Smooth muscle cell (in vitro differentiated cells): ENCODE results near the gene ITGBL1. TPM values are rescaled to one million over a fixed set of nuclear protein-coding genes. Genes with fewer than 3 reads are reported as not detected.

Experiments used
- DNase-seq: peaks from one replicate; lab custom pipeline; 2025; ENCODE audit not compliant: unreplicated experiment; lab: John Stamatoyannopoulos, UW
- H2AFZ ChIP-seq: fragments of 200-600 bp; sonication (generic); 2 replicates; pipeline ENCODE4 v1.6.0; 2016; ENCODE audit warnings: antibody characterized with exemption, low read depth, mild to moderate bottlenecking
- H3F3A ChIP-seq: fragments of 200-600 bp; sonication (generic); 2 replicates; pipeline ENCODE4 v1.6.0; 2017; ENCODE audit warnings: antibody characterized with exemption, low read depth
- H3K27ac ChIP-seq: fragments of 200-600 bp; sonication (generic); 2 replicates; pipeline ENCODE4 v1.5.1; 2016; ENCODE audit warnings: low read depth, mild to moderate bottlenecking
- H3K27me3 ChIP-seq: fragments of 200-600 bp; sonication (generic); 2 replicates; pipeline ENCODE4 v1.6.1; 2016; ENCODE audit warnings: low read depth, mild to moderate bottlenecking
- H3K36me3 ChIP-seq: fragments of 200-600 bp; sonication (generic); 2 replicates; pipeline ENCODE4 v1.5.1; 2016; ENCODE audit warnings: low read depth
- H3K4me1 ChIP-seq: fragments of 200-600 bp; sonication (generic); 2 replicates; pipeline ENCODE4 v1.5.1; 2016; ENCODE audit warnings: low read depth
- H3K4me2 ChIP-seq: fragments of 200-600 bp; sonication (generic); 2 replicates; pipeline ENCODE4 v1.6.0; 2016; ENCODE audit warnings: mild to moderate bottlenecking
- H3K4me3 ChIP-seq: fragments of 200-600 bp; sonication (generic); 2 replicates; pipeline ENCODE4 v1.5.1; 2016; ENCODE audit warnings: mild to moderate bottlenecking
- H3K79me2 ChIP-seq: fragments of 200-600 bp; sonication (generic); 2 replicates; pipeline ENCODE4 v1.6.0; 2016; ENCODE audit warnings: low read depth, mild to moderate bottlenecking
- H3K9ac ChIP-seq: fragments of 200-600 bp; sonication (generic); 2 replicates; pipeline ENCODE4 v1.6.0; 2016; ENCODE audit warnings: low read depth
- H3K9me3 ChIP-seq: fragments of 200-600 bp; sonication (generic); replicated peaks from 2 replicates; pipeline ENCODE4 v1.5.1; 2016; ENCODE audit warnings: low read depth
- H4K20me1 ChIP-seq: fragments of 200-600 bp; sonication (generic); 2 replicates; pipeline ENCODE4 v1.6.0; 2016; ENCODE audit warnings: low read depth
- CTCF ChIP-seq: fragments of 200-600 bp; sonication (generic); IDR thresholded peaks from 2 replicates; pipeline ENCODE4 v1.5.1; 2017; ENCODE audit warnings: borderline replicate concordance, mild to moderate bottlenecking, antibody characterized with exemption; ENCODE audit not compliant: insufficient read depth, poor library complexity, severe bottlenecking
- WGBS: methylation state at CpG from one replicate; pipeline ENCODE4 v1.1.7; 2016; ENCODE audit warnings: low lambda C conversion rate; 5-methylcytosine and 5-hydroxymethylcytosine counted together
- polyA plus RNA-seq: library from polyadenylated mRNA; unstranded; fragments of >200 nt; fragmentation: Nextera tagmentation; extraction: Ambion mirVana; gene quantifications from 2 replicates; pipeline ENCODE4 v1.2.1, GENCODE V29; 2016
- total RNA-seq: library from RNA; depleted of rRNA; stranded (reverse); fragments of >200 nt; gene quantifications from 2 replicates; pipeline ENCODE4 v1.2.3, GENCODE V29; 2014

The ITGBL1 gene
- total and polyA plus RNA-seq, 2 experiments from 2014 or later = 0.29 TPM; not detected in 1

- H3F3A ChIP-seq = no peaks in the 10 kb centered on the region
- H3K4me3 ChIP-seq = no peak overlapping the region
- H3K4me1 ChIP-seq = no peaks in the 10 kb centered on the region
- H4K20me1 ChIP-seq = no peaks in the 10 kb centered on the region
- TF ChIP-seq CTCF = no peak
- no peaks in the 10 kb centered on the region for H3K9me3 ChIP-seq
- WGBS = 92% methylated on average over 4 of the region's 4 CpGs
- no peak overlapping the region for H2AFZ ChIP-seq
- no peak for DNase-seq
- no peaks in the 10 kb centered on the region for H3K36me3 ChIP-seq
- no peak overlapping the region for H3K27ac ChIP-seq
- no peak overlapping the region for H3K9ac ChIP-seq
- no peaks in the 10 kb centered on the region for H3K27me3 ChIP-seq
- no peaks in the 10 kb centered on the region for H3K79me2 ChIP-seq
- no peak overlapping the region for H3K4me2 ChIP-seq
These were observed 221.1 kb downstream of the ITGBL1 start for GRCh38 chr13:101673360-101674105.

GRCh38 chr13:101681834-101682233 lies 229.4 kb downstream of the ITGBL1 start:
- Histone ChIP-seq H3K9me3 (no peaks in the 10 kb centered on the region), H3K4me3 (no peak overlapping the region), H3K4me1 (no peaks in the 10 kb centered on the region), H3K36me3 (no peaks in the 10 kb centered on the region), H2AFZ (no peak overlapping the region), H3K27ac (no peak overlapping the region), H3F3A (no peaks in the 10 kb centered on the region), H3K4me2 (no peak overlapping the region), H3K9ac (no peak overlapping the region), H3K79me2 (no peaks in the 10 kb centered on the region), H4K20me1 (no peaks in the 10 kb centered on the region), H3K27me3 (no peaks in the 10 kb centered on the region)
- no peak for TF ChIP-seq CTCF
- no peak for DNase-seq

- H3K36me3 ChIP-seq = no peaks in the 10 kb centered on the region
- H3K27me3 ChIP-seq = no peaks in the 10 kb centered on the region
- TF ChIP-seq CTCF = no peak
- H3K9me3 ChIP-seq = no peaks in the 10 kb centered on the region
- H3K9ac ChIP-seq = no peak overlapping the region
- no peaks in the 10 kb centered on the region for H3K79me2 ChIP-seq
- no peak for DNase-seq
- H3K27ac ChIP-seq = no peak overlapping the region
- no peaks in the 10 kb centered on the region for H4K20me1 ChIP-seq
- no peak overlapping the region for H3K4me3 ChIP-seq
- no peak overlapping the region for H3K4me2 ChIP-seq
- H3K4me1 ChIP-seq = no peaks in the 10 kb centered on the region
- H3F3A ChIP-seq = no peaks in the 10 kb centered on the region
- no peak overlapping the region for H2AFZ ChIP-seq
- 98% methylated on average over 2 of the region's 2 CpGs for WGBS
These were observed 233.5 kb downstream of the ITGBL1 start for GRCh38 chr13:101686003-101686402.

GRCh38 chr13:101690871-101691270 lies 238.4 kb downstream of the ITGBL1 start:
- 74% methylated on average over 2 of the region's 2 CpGs for WGBS
- no peak overlapping the region for H3K27ac ChIP-seq
- no peak for TF ChIP-seq CTCF

More at GRCh38 chr13:101690871-101691270, 238.4 kb downstream of the ITGBL1 start:
- Histone ChIP-seq H3K79me2 (no peaks in the 10 kb centered on the region), H3K4me1 (no peaks in the 10 kb centered on the region), H3K27me3 (no peaks in the 10 kb centered on the region), H3K9me3 (no peaks in the 10 kb centered on the region), H3K4me2 (no peak overlapping the region), H2AFZ (no peak overlapping the region), H3K4me3 (no peak overlapping the region), H3F3A (no peaks in the 10 kb centered on the region), H4K20me1 (no peaks in the 10 kb centered on the region), H3K36me3 (no peaks in the 10 kb centered on the region), H3K9ac (no peak overlapping the region)
- DNase-seq = no peak
